ENCODE results near the gene AVP. TPM values are rescaled to one million over a fixed set of nuclear protein-coding genes. Genes with fewer than 3 reads are reported as not detected.

The AVP gene
- polyA plus RNA-seq, 1 donor (not counting 4 experiments of a cell fraction or from before 2014, with no cell fraction given) = not detected

DNA sequence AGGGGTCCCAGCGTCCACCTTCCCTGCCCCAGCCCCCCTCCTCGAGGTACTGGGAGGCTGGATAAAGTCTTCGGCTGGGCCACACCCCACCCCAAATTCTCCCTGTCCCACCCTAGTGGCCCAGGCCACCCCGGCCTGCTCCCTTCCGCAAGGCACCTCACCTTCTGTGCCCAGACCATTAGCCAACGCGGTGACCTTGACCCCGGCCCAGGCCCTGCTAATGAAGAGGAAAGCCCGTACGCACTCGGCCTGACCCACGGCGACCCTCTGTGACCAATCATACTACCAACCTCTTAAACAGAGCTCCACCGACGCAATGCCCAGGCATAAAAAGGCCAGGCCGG lies 13.3 kb downstream of the AVP start:
- H4K20me1 ChIP-seq (ENCODE audit: control insufficient read depth, extremely low read depth, insufficient read depth, low read length) = no peaks in the 10 kb centered on the region
- H3K9ac ChIP-seq (ENCODE audit: control insufficient read depth, extremely low read depth, insufficient read depth, low read length) = no peak overlapping the region
- H3K4me3 ChIP-seq (ENCODE audit: control insufficient read depth in 2 of 3, extremely low read depth in 1 of 3, insufficient read depth in 2 of 3, low read depth in 1 of 3, low read length in 3 of 3) = no peak overlapping the region
- H2AFZ ChIP-seq (ENCODE audit: control insufficient read depth, low read length) = no peak overlapping the region
- H3K4me1 ChIP-seq (ENCODE audit: control insufficient read depth, extremely low read depth, insufficient read depth, low read length) = no peaks in the 10 kb centered on the region
- DNase-seq (ENCODE audit: low read depth, low spot score) = no peak
- no peaks in the 10 kb centered on the region for H3K9me1 ChIP-seq (ENCODE audit: control insufficient read depth, extremely low read depth, insufficient read depth, low read length)
- TF ChIP-seq EZH2 (IDR thresholded peaks at IDR 0.05; ENCODE audit: low read length) = no peak
- TF ChIP-seq, protein P1, sequence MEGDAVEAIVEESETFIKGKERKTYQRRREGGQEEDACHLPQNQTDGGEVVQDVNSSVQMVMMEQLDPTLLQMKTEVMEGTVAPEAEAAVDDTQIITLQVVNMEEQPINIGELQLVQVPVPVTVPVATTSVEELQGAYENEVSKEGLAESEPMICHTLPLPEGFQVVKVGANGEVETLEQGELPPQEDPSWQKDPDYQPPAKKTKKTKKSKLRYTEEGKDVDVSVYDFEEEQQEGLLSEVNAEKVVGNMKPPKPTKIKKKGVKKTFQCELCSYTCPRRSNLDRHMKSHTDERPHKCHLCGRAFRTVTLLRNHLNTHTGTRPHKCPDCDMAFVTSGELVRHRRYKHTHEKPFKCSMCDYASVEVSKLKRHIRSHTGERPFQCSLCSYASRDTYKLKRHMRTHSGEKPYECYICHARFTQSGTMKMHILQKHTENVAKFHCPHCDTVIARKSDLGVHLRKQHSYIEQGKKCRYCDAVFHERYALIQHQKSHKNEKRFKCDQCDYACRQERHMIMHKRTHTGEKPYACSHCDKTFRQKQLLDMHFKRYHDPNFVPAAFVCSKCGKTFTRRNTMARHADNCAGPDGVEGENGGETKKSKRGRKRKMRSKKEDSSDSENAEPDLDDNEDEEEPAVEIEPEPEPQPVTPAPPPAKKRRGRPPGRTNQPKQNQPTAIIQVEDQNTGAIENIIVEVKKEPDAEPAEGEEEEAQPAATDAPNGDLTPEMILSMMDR (optimal IDR thresholded peaks at IDR 0.05 in 1 of 3, IDR thresholded peaks at IDR 0.05 in 1 of 3, conservative IDR thresholded peaks at IDR 0.05 in 1 of 3; ENCODE audit: extremely low read depth in 1 of 3, insufficient read depth in 2 of 3, low read length in 3 of 3) = no peak
- dilution Hi-C loops (cut with MboI; ENCODE audit: extremely low pct_ligation_motif_present, low sequenced_read_pairs) = no loop called here
- no peak overlapping the region for H3K27ac ChIP-seq (ENCODE audit: control insufficient read depth, insufficient read depth, low read length)
- H3K4me2 ChIP-seq (ENCODE audit: control insufficient read depth, extremely low read depth, insufficient read depth, low read depth, low read length) = no peak overlapping the region
- no peaks in the 10 kb centered on the region for H3K79me2 ChIP-seq (ENCODE audit: control insufficient read depth, insufficient read depth, low read length)
- no peaks in the 10 kb centered on the region for H3K36me3 ChIP-seq (ENCODE audit: control insufficient read depth in 2 of 2, extremely low read depth in 1 of 2, insufficient read depth in 2 of 2, low read length in 2 of 2)
- H3K9me3 ChIP-seq (ENCODE audit: control insufficient read depth, low read depth, low read length) = no peaks in the 10 kb centered on the region
- FAIRE-seq = no peak
- peaks cover 25% of the 10 kb centered on the region for H3K27me3 ChIP-seq (ENCODE audit: control insufficient read depth, extremely low read depth, insufficient read depth, low read length)

DNA sequence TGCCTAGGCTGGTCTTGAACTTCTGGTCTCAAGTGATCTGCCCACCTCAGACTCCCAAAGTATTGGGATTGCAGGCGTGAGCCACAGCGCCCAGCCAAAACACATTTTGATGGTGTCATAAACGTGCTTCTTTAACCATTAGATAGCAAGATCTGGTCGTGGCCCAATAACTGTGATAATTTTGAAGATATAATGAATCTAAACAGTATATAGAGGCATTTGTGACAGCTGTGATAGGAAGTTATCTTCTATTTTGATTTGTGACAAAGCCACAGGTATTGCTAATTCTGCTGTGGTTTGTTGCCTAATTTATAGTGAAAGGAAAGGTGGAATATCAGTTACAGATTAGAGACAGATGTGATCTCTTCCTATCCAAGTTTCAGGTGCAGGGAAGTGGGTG lies 13.8 kb downstream of the AVP start:
- no peaks in the 10 kb centered on the region for H3K4me1 ChIP-seq (ENCODE audit: control insufficient read depth, extremely low read depth, insufficient read depth, low read length)
- no peak for FAIRE-seq
- H3K36me3 ChIP-seq (ENCODE audit: control insufficient read depth in 2 of 2, extremely low read depth in 1 of 2, insufficient read depth in 2 of 2, low read length in 2 of 2) = no peaks in the 10 kb centered on the region

More for the DNA sequence above, 13.8 kb downstream of the AVP start:
- Histone ChIP-seq H3K27ac (ENCODE audit: control insufficient read depth, insufficient read depth, low read length) (no peak overlapping the region), H3K27me3 (ENCODE audit: control insufficient read depth, extremely low read depth, insufficient read depth, low read length) (peaks cover 25% of the 10 kb centered on the region), H2AFZ (ENCODE audit: control insufficient read depth, low read length) (no peak overlapping the region), H3K79me2 (ENCODE audit: control insufficient read depth, insufficient read depth, low read length) (no peaks in the 10 kb centered on the region), H3K9me3 (ENCODE audit: control insufficient read depth, low read depth, low read length) (no peaks in the 10 kb centered on the region), H3K4me3 (ENCODE audit: control insufficient read depth in 2 of 3, extremely low read depth in 1 of 3, insufficient read depth in 2 of 3, low read depth in 1 of 3, low read length in 3 of 3) (no peak overlapping the region), H3K9ac (ENCODE audit: control insufficient read depth, extremely low read depth, insufficient read depth, low read length) (no peak overlapping the region), H3K4me2 (ENCODE audit: control insufficient read depth, extremely low read depth, insufficient read depth, low read depth, low read length) (no peak overlapping the region), H3K9me1 (ENCODE audit: control insufficient read depth, extremely low read depth, insufficient read depth, low read length) (no peaks in the 10 kb centered on the region), H4K20me1 (ENCODE audit: control insufficient read depth, extremely low read depth, insufficient read depth, low read length) (no peaks in the 10 kb centered on the region)
- dilution Hi-C loops (cut with MboI; ENCODE audit: extremely low pct_ligation_motif_present, low sequenced_read_pairs) = no loop called here
- no peak for TF ChIP-seq EZH2 (IDR thresholded peaks at IDR 0.05; ENCODE audit: low read length)
- TF ChIP-seq, protein P1 (optimal IDR thresholded peaks at IDR 0.05 in 1 of 3, IDR thresholded peaks at IDR 0.05 in 1 of 3, conservative IDR thresholded peaks at IDR 0.05 in 1 of 3; ENCODE audit: extremely low read depth in 1 of 3, insufficient read depth in 2 of 3, low read length in 3 of 3) = no peak
- no peak for DNase-seq (ENCODE audit: low read depth, low spot score)

All from keratinocyte (primary cell).